Sigmoid colon (tissue), 4 donors: ENCODE results near the gene STRBP.

Experiments used
- CTCF ChIP-seq, 4 experiments: fragments of 450-650 bp in 3 of 4; fragments of 200-600 bp in 1 of 4; IDR thresholded peaks; one replicate each; pipeline ENCODE4 v1.5.1; 2016 to 2019; ENCODE audit warnings: antibody characterized with exemption in 4 of 4, mild to moderate bottlenecking in 3 of 4, moderate library complexity in 2 of 4
- EP300 ChIP-seq, 4 donors: sonication (generic); formaldehyde crosslinking; IDR thresholded peaks; one replicate each; pipeline ENCODE4 v1.6.1; 2017; ENCODE audit warnings: antibody characterized with exemption in 4 of 4

GRCh38 chr9:123157221-123157620 lies 111.2 kb downstream of the STRBP start:
- TF ChIP-seq EP300 (IDR thresholded peaks at IDR 0.05) (no peak), CTCF (IDR thresholded peaks at IDR 0.05) (no peak)
